H1 (cell line): ENCODE data around the gene FXN. TPM values are rescaled to one million over a fixed set of nuclear protein-coding genes. Genes with fewer than 3 reads are reported as not detected.

Source experiments
- CTCF ChIA-PET: fragments of 300-600 bp; sonication (Branson Sonifier 250); formaldehyde crosslinking; loops from one replicate; lab custom pipeline; 2021; ENCODE audit not compliant: partially characterized antibody; lab: Charles Lee
- POLR2A ChIA-PET: fragments of 300-600 bp; sonication (Branson Sonifier 250); formaldehyde crosslinking; loops from one replicate; lab custom pipeline; 2021; ENCODE audit warnings: inconsistent platforms; ENCODE audit not compliant: partially characterized antibody; lab: Charles Lee
- DNase-seq, 2 experiments: peaks; one replicate each; pipeline versions ENCODE4 v3.0.0 to v3.0.0-alpha.2; 2010 to 2022; ENCODE audit warnings: low spot score in 2 of 2, low read depth in 1 of 2, mixed read lengths in 1 of 2
- FAIRE-seq: peaks from 2 replicates; lab custom pipeline; 2011; peaks lifted over from hg19 to GRCh38; lab: Jason Lieb, UNC
- H2AFZ ChIP-seq: 2 replicates; pipeline ENCODE4 v1.8.1; 2012; ENCODE audit warnings: low read length, inconsistent platforms
- H2AK5ac ChIP-seq: 2 replicates; pipeline ENCODE4 v1.6.1; 2013; ENCODE audit warnings: low read depth, low read length
- H2BK120ac ChIP-seq: replicated peaks from 2 replicates; pipeline ENCODE3; 2013; ENCODE audit warnings: low read depth, low read length, inconsistent platforms
- H2BK12ac ChIP-seq: 2 replicates; pipeline ENCODE4 v1.6.1; 2013; ENCODE audit warnings: low read depth, low read length
- H2BK15ac ChIP-seq: 2 replicates; pipeline ENCODE4 v1.6.1; 2013; ENCODE audit warnings: low read length
- H2BK20ac ChIP-seq: 2 replicates; pipeline ENCODE4 v1.6.1; 2013; ENCODE audit warnings: low read length
- H2BK5ac ChIP-seq: 2 replicates; pipeline ENCODE4 v1.6.1; 2013; ENCODE audit warnings: low read depth, low read length
- H3K14ac ChIP-seq: 2 replicates; pipeline ENCODE4 v1.6.1; 2013; ENCODE audit warnings: inconsistent platforms; ENCODE audit not compliant: insufficient read length
- H3K18ac ChIP-seq: 2 replicates; pipeline ENCODE4 v1.6.1; 2013; ENCODE audit warnings: low read length; ENCODE audit errors: extremely low read depth
- H3K23ac ChIP-seq: 2 replicates; pipeline ENCODE4 v1.6.1; 2013; ENCODE audit warnings: inconsistent platforms; ENCODE audit not compliant: insufficient read length
- H3K23me2 ChIP-seq: 2 replicates; pipeline ENCODE4 v1.6.1; 2013; ENCODE audit warnings: low read depth, low read length
- H3K27ac ChIP-seq: 2 replicates; pipeline ENCODE4 v1.6.1; 2011; ENCODE audit warnings: low read depth, low read length, inconsistent platforms
- H3K27me3 ChIP-seq, 4 experiments: replicated peaks in 1 of 4; 1 replicate in 1 of 4; 2 replicates in 3 of 4; pipeline versions ENCODE4 v1.6.1 to v1.8.1; 2011 to 2013; ENCODE audit warnings: low read length in 3 of 4, mild to moderate bottlenecking in 3 of 4, inconsistent platforms in 2 of 4, mixed read lengths in 2 of 4, moderate library complexity in 1 of 4; ENCODE audit not compliant: control insufficient read depth in 3 of 4, insufficient read depth in 3 of 4; ENCODE audit errors: extremely low read depth in 1 of 4
- H3K36me3 ChIP-seq, 4 experiments: 2 replicates each; pipeline versions ENCODE4 v1.6.1 to v1.8.1; 2011 to 2013; ENCODE audit warnings: mild to moderate bottlenecking in 4 of 4, low read length in 3 of 4, moderate library complexity in 2 of 4, control low read depth in 1 of 4, inconsistent platforms in 1 of 4; ENCODE audit not compliant: insufficient read depth in 4 of 4, control insufficient read depth in 2 of 4
- H3K4ac ChIP-seq: replicated peaks from 2 replicates; pipeline ENCODE3; 2013; ENCODE audit warnings: low read length, low read depth, mixed read lengths, inconsistent platforms; ENCODE audit not compliant: insufficient read length
- H3K4me1 ChIP-seq, 4 experiments: replicated peaks in 1 of 4; 1 replicate in 1 of 4; 2 replicates in 3 of 4; pipeline versions ENCODE4 v1.6.1 to v1.8.1; 2011 to 2013; ENCODE audit warnings: low read length in 3 of 4, inconsistent platforms in 2 of 4, mixed read lengths in 1 of 4; ENCODE audit not compliant: insufficient read depth in 4 of 4, control insufficient read depth in 3 of 4
- H3K4me2 ChIP-seq, 2 experiments: 2 replicates each; pipeline versions ENCODE4 v1.6.1 to v1.8.1; 2011 to 2013; ENCODE audit warnings: low read depth in 2 of 2, low read length in 2 of 2, control low read depth in 1 of 2, inconsistent platforms in 1 of 2, mild to moderate bottlenecking in 1 of 2; ENCODE audit not compliant: insufficient read depth in 1 of 2
- H3K4me3 ChIP-seq, 4 experiments: fragments of 200-600, 300-600 bp in 1 of 4; sonication (generic), shearing (Covaris generic), sonication (Bioruptor Twin) in 1 of 4; 2 replicates each; pipeline versions ENCODE4 v1.5.1 to v1.8.1; 2011 to 2016; ENCODE audit warnings: low read length in 4 of 4, low read depth in 3 of 4, control low read depth in 2 of 4, inconsistent platforms in 2 of 4, mild to moderate bottlenecking in 2 of 4, mixed read lengths in 1 of 4, moderate library complexity in 1 of 4; ENCODE audit not compliant: insufficient read depth in 2 of 4; ENCODE audit errors: extremely low read depth in 1 of 4
- H3K56ac ChIP-seq: replicated peaks from 2 replicates; pipeline ENCODE3; 2013; ENCODE audit warnings: low read depth, mild to moderate bottlenecking, mixed read lengths, low read length, inconsistent platforms; ENCODE audit not compliant: insufficient read length
- H3K79me1 ChIP-seq: 2 replicates; pipeline ENCODE4 v1.6.1; 2013; ENCODE audit warnings: low read depth, low read length, control low read depth
- H3K79me2 ChIP-seq, 2 experiments: 2 replicates each; pipeline versions ENCODE4 v1.6.1 to v1.8.1; 2012 to 2013; ENCODE audit warnings: low read length in 2 of 2, mild to moderate bottlenecking in 2 of 2, inconsistent platforms in 1 of 2; ENCODE audit not compliant: insufficient read depth in 2 of 2, control insufficient read depth in 1 of 2
- H3K9ac ChIP-seq, 4 experiments: replicated peaks in 1 of 4; 1 replicate in 1 of 4; 2 replicates in 3 of 4; pipeline versions ENCODE4 v1.6.1 to v1.8.1; 2011 to 2013; ENCODE audit warnings: low read depth in 3 of 4, low read length in 3 of 4, control low read depth in 2 of 4, mild to moderate bottlenecking in 2 of 4, moderate library complexity in 2 of 4, inconsistent platforms in 1 of 4; ENCODE audit errors: extremely low read depth in 1 of 4
- H3K9me3 ChIP-seq, 2 experiments: 2 replicates each; pipeline versions ENCODE4 v1.6.1 to v1.8.1; 2012 to 2013; ENCODE audit warnings: mild to moderate bottlenecking in 2 of 2, moderate library complexity in 2 of 2, control low read depth in 1 of 2, inconsistent platforms in 1 of 2, low read depth in 1 of 2, low read length in 1 of 2, mixed read lengths in 1 of 2; ENCODE audit not compliant: insufficient read depth in 2 of 2
- H4K20me1 ChIP-seq, 2 experiments: replicated peaks in 1 of 2; 2 replicates each; pipeline versions ENCODE3 to v1.8.1; 2011 to 2013; ENCODE audit warnings: inconsistent platforms in 2 of 2, low read length in 2 of 2, mild to moderate bottlenecking in 1 of 2; ENCODE audit not compliant: insufficient read depth in 2 of 2, control insufficient read depth in 1 of 2
- H4K5ac ChIP-seq: 2 replicates; pipeline ENCODE4 v1.6.1; 2013; ENCODE audit warnings: low read length, low read depth, mixed read lengths, inconsistent platforms; ENCODE audit not compliant: insufficient read length
- H4K8ac ChIP-seq: 2 replicates; pipeline ENCODE4 v1.8.0; 2013; ENCODE audit warnings: mild to moderate bottlenecking, moderate library complexity, low read length, inconsistent platforms; ENCODE audit not compliant: insufficient read depth; ENCODE audit errors: extremely low read depth
- H4K91ac ChIP-seq: replicated peaks from 2 replicates; pipeline ENCODE3; 2013; ENCODE audit warnings: low read length, mixed read lengths, inconsistent platforms; ENCODE audit not compliant: insufficient read length
- BACH1 ChIP-seq: IDR thresholded peaks from 2 replicates; pipeline ENCODE4 v1.6.1; 2012; ENCODE audit warnings: low read length, improper control_type of control experiment
- GTF2F1 ChIP-seq: IDR thresholded peaks from 2 replicates; pipeline ENCODE4 v1.6.1; 2012; ENCODE audit warnings: low read depth, low read length, improper control_type of control experiment, borderline replicate concordance
- POLR2AphosphoS5 ChIP-seq: IDR thresholded peaks from 2 replicates; pipeline ENCODE4 v1.6.1; 2011; ENCODE audit warnings: low read depth, low read length
- SRF ChIP-seq: IDR thresholded peaks from 2 replicates; pipeline ENCODE4 v1.6.1; 2011; ENCODE audit warnings: mild to moderate bottlenecking, low read depth, low read length, moderate library complexity
- TAF1 ChIP-seq: IDR thresholded peaks from 2 replicates; pipeline ENCODE4 v1.6.1; 2011; ENCODE audit warnings: mild to moderate bottlenecking, low read depth, low read length
- TBP ChIP-seq: IDR thresholded peaks from 2 replicates; pipeline ENCODE4 v1.6.1; 2011; ENCODE audit warnings: low read depth, low read length, improper control_type of control experiment
- TCF12 ChIP-seq: IDR thresholded peaks from 2 replicates; pipeline ENCODE4 v1.6.1; 2011; ENCODE audit warnings: low read depth, mild to moderate bottlenecking, low read length
- YY1 ChIP-seq: IDR thresholded peaks from 2 replicates; pipeline ENCODE4 v1.6.1; 2011; ENCODE audit warnings: low read depth, mild to moderate bottlenecking, low read length
- WGBS, 2 experiments: shearing (Covaris generic) in 1 of 2; methylation state at CpG; one replicate each; pipeline versions ENCODE4 v1.1.6 to v1.1.7; 2013 to 2015; ENCODE audit warnings: low lambda C conversion rate in 2 of 2, mixed read lengths in 2 of 2, inconsistent platforms in 1 of 2, low coverage in 1 of 2, missing lambda C conversion rate in 1 of 2; ENCODE audit not compliant: insufficient replicate concordance in 2 of 2, insufficient coverage in 1 of 2, insufficient read length in 1 of 2; ENCODE audit errors: extremely low coverage in 1 of 2, missing lambda C conversion rate in 1 of 2; 5-methylcytosine and 5-hydroxymethylcytosine counted together
- long read RNA-seq, 2 experiments: library from RNA in 1 of 2; library from capped mRNA in 1 of 2; stranded (forward); transcript quantifications; one replicate each; pipeline ENCODE4 v2.0.0, GENCODE V29; 2021; ENCODE audit warnings: inconsistent platforms in 1 of 2
- polyA minus RNA-seq, 3 experiments: library from RNA; depleted of rRNA, polyadenylated mRNA; stranded (reverse); fragments of >200 nt; gene quantifications; 1 replicate in 2 of 3; 2 replicates in 1 of 3; pipeline ENCODE4 v1.2.3, GENCODE V29; 2011
- polyA plus RNA-seq, 7 experiments: library from polyadenylated mRNA; depleted of rRNA in 3 of 7; stranded (reverse) in 5 of 7; unstranded in 2 of 7; fragments of >200 nt in 5 of 7; fragments of 200-250 nt in 2 of 7; gene quantifications; 1 replicate in 5 of 7; 2 replicates in 1 of 7; 4 replicates in 1 of 7; pipeline versions ENCODE4 v1.2.1 to v1.2.3, GENCODE V29; 2011 to 2013; ENCODE audit warnings: missing spikeins in 2 of 7, mixed read lengths in 2 of 7
- total RNA-seq: library from RNA; stranded (reverse); fragmentation: NEBNext Ultra II Directional; extraction: Animal tissue kit (Norgen Biotek cat#: 25700); gene quantifications from 2 replicates; pipeline ENCODE4 v1.2.1, GENCODE V29; 2021

FXN gene
- total RNA-seq (37.5 and 41.6 TPM in 2 replicates), polyA plus RNA-seq (2011; rRNA removed) (24.0 and 34.2 TPM in 2 replicates), polyA minus RNA-seq (2011; rRNA and poly(A)+ RNA removed) (25.0 and 27.2 TPM in 2 replicates)
- 28.3 TPM for polyA plus RNA-seq (2011; cell fraction: cytosol; rRNA removed)
- 13.8 TPM for polyA plus RNA-seq (2011; cell fraction: nucleus; rRNA removed)
- polyA plus RNA-seq (2012, experiment 1 of 2): 32.8 to 43.8 TPM (median 36.6 TPM) in 4 replicates
- 47.9 TPM for polyA plus RNA-seq (2012, experiment 2 of 2)
- 39.4 TPM for polyA plus RNA-seq (2013, experiment 1 of 2)
- polyA plus RNA-seq (2013, experiment 2 of 2): 40.1 TPM
- 7.3 TPM for polyA minus RNA-seq (2011; cell fraction: cytosol; rRNA and poly(A)+ RNA removed)
- 15.8 TPM for polyA minus RNA-seq (2011; cell fraction: nucleus; rRNA and poly(A)+ RNA removed)
- long read RNA-seq, experiment 1, full-length matches to known transcripts: 32 of 35 reads
- long read RNA-seq, experiment 1, partial matches to known transcripts: 3 of 35 reads
- long read RNA-seq, experiment 1, other reads (novel, unspliced or antisense): 0 of 35 reads
- long read RNA-seq, experiment 2, full-length matches to known transcripts: 2 of 3 reads
- long read RNA-seq, experiment 2, partial matches to known transcripts: 1 of 3 reads
- long read RNA-seq, experiment 2, other reads (novel, unspliced or antisense): 0 of 3 reads

DNA sequence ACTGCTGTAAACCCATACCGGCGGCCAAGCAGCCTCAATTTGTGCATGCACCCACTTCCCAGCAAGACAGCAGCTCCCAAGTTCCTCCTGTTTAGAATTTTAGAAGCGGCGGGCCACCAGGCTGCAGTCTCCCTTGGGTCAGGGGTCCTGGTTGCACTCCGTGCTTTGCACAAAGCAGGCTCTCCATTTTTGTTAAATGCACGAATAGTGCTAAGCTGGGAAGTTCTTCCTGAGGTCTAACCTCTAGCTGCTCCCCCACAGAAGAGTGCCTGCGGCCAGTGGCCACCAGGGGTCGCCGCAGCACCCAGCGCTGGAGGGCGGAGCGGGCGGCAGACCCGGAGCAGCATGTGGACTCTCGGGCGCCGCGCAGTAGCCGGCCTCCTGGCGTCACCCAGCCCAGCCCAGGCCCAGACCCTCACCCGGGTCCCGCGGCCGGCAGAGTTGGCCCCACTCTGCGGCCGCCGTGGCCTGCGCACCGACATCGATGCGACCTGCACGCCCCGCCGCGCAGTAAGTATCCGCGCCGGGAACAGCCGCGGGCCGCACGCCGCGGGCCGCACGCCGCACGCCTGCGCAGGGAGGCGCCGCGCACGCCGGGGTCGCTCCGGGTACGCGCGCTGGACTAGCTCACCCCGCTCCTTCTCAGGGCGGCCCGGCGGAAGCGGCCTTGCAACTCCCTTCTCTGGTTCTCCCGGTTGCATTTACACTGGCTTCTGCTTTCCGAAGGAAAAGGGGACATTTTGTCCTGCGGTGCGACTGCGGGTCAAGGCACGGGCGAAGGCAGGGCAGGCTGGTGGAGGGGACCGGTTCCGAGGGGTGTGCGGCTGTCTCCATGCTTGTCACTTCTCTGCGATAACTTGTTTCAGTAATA is at the start of gene FXN:
FXN (plus strand) TSS at position 315 of the 871 bp plus-strand sequence; CDS start at position 346, 31 bp downstream.
- Histone ChIP-seq H2BK20ac (no peak within 1 kb of the TSS), H3K36me3 (no peaks in the 10 kb centered on the region), H3K4me1 (peaks cover 0 to 4% (median 1%) of the 10 kb centered on the region in 4 experiments; a peak in 2 of 7 replicates), H3K23me2 (peaks cover 7% of the 10 kb centered on the region; the same call in 1 of the 2 replicates), H3K4ac (peak within 1 kb of the TSS; percentile 34), H3K4me2 (peak within 1 kb of the TSS; percentile 71 to 77), H3K79me1 (no peaks in the 10 kb centered on the region; the same call in 1 of the 2 replicates), H3K4me3 (peak within 1 kb of the TSS; percentile 61 to 96 (median 83)), H4K8ac (peak within 1 kb of the TSS; percentile 95), H2BK15ac (no peak within 1 kb of the TSS), H3K9me3 (no peaks in the 10 kb centered on the region), H2BK5ac (no peak within 1 kb of the TSS), H2AFZ (peak within 1 kb of the TSS; percentile 81; the same call in 1 of the 2 replicates), H2BK120ac (no peak within 1 kb of the TSS), H4K20me1 (peaks cover 0 to 2% of the 10 kb centered on the region in 2 experiments), H4K91ac (no peak within 1 kb of the TSS), H3K23ac (no peak within 1 kb of the TSS), H3K56ac (peak within 1 kb of the TSS; percentile 13), H3K14ac (no peak within 1 kb of the TSS), H3K27ac (peak within 1 kb of the TSS; percentile 48; the same call in 1 of the 2 replicates), H3K79me2 (peaks cover 5 to 40% of the 10 kb centered on the region in 2 experiments; a peak in 3 of 4 replicates), H3K27me3 (no peaks in the 10 kb centered on the region), H4K5ac (no peak within 1 kb of the TSS), H2AK5ac (no peak within 1 kb of the TSS), H3K9ac (peak within 1 kb of the TSS; percentile 32 to 83 (median 74)), H2BK12ac (no peak within 1 kb of the TSS), H3K18ac (peak within 1 kb of the TSS; percentile 4; the same call in 1 of the 2 replicates)
- no peak for FAIRE-seq
- 2% methylated on average over 58 of the region's 75 CpGs; no CpG with 5 or more reads in 1 of the 2 experiments for WGBS, 2 experiments
- CTCF ChIA-PET: interaction anchor here (0.6 to 1.5 kb wide), 23 partner anchors 8 to 452 kb away, joined by 3 to 7 read pairs (median 3); partner anchors contain the start of gene PRKACG
- peak; percentile 53 to 91 for DNase-seq
- POLR2A ChIA-PET: interaction anchor here (0.6 to 2.0 kb wide), 15 partner anchors 10 to 272 kb away, joined by 3 to 8 read pairs (median 3); no protein-coding TSS in a partner anchor
- TF ChIP-seq SRF (no peak), BACH1 (peak; percentile 56; the same call in 1 of the 2 replicates), GTF2F1 (0 out of 2 replicates have a peak, but pooled peaks have one; percentile 43), YY1 (peak; percentile 51; the same call in 1 of the 2 replicates), TCF12 (0 out of 2 replicates have a peak, but pooled peaks have one; percentile 14), TAF1 (peak; percentile 72), TBP (peak; percentile 58), POLR2AphosphoS5 (peak; percentile 78)
